ENCODE data around the gene ELOA.
"Not testable (repeated sequence)": the region's sequence is repeated elsewhere in the genome, so short reads cannot be mapped to it uniquely, and the experiment has no call there.

ELOA gene

DNA sequence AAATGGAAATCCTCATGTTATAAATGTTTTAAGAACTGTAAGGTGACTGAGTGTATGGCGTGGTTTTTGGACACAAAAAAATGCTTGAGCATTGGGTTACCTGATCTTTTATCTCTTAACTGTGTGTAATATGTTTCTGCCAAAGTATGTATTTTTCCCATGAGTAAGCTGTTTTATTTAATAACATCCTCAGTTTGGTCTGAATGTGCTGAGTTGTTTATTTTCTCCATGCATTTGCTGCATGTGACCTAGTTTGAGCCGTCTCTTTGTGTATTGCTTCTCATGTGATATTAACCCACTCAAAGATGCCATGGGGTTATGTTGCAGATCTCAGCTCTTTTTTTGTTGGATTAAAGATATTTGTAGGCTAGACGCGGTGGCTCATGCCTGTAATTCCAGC, 41.6 kb downstream of the ELOA start:
- H3K27ac Mint-ChIP-seq = no peak overlapping the region
- peaks cover 18% of the 10 kb centered on the region for H3K4me1 Mint-ChIP-seq (ENCODE audit: low read depth)
- peaks cover 77% of the 10 kb centered on the region for H3K36me3 Mint-ChIP-seq (ENCODE audit: low read depth)
- H3K27me3 Mint-ChIP-seq = no peaks in the 10 kb centered on the region
- DNase-seq = no peak
- no peak overlapping the region for H3K4me3 Mint-ChIP-seq
- no peaks in the 10 kb centered on the region for H3K9me3 Mint-ChIP-seq

DNA sequence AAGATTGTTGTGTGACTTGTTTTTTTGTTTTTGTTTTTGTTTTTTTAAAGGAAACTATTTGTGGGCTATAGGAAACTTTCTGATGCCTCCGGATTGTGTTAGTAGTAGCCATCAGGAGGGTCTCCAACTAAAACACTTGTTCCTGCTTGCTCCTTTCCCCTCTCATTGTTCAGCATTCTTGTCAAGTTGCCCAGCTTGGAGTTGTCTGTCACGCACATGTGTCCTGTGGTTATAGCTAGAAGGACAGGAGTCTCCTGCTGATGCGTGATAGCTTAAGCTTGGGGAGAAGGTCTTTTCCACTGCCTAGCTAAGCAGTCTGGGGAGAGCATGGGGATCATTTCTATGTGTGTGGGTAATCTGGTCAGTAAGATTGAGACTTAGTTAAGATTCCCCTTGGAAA, 44.4 kb downstream of the ELOA start:
- DNase-seq = no peak
- peaks cover 74% of the 10 kb centered on the region for H3K36me3 Mint-ChIP-seq (ENCODE audit: low read depth)
- peak overlapping the region; percentile 35 for H3K27ac Mint-ChIP-seq
- H3K27me3 Mint-ChIP-seq = no peaks in the 10 kb centered on the region
- H3K4me3 Mint-ChIP-seq = no peak overlapping the region
- H3K9me3 Mint-ChIP-seq = no peaks in the 10 kb centered on the region
- peaks cover 28% of the 10 kb centered on the region for H3K4me1 Mint-ChIP-seq (ENCODE audit: low read depth)

DNA sequence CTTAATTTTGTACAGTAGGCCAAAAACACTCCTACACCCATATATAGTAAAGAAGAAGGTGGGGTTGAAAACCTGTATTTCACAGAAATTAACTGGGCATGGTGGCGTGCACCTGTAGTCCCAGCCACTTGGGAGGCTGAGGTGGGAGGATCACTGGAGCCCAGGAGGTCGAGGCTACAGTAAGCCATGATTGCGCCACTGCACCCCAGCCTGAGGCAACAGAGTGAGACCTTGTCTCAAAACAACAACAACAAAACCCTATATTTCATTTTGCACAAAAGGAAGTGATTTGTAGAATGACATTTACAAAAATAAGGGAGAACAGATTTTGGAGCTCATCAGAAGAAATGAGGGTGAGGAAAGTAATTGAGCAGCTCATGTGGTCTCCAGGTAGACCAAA, 45.4 kb downstream of the ELOA start:
- no peaks in the 10 kb centered on the region for H3K27me3 Mint-ChIP-seq
- H3K4me1 Mint-ChIP-seq (ENCODE audit: low read depth) = peaks cover 35% of the 10 kb centered on the region
- no peaks in the 10 kb centered on the region for H3K9me3 Mint-ChIP-seq
- peak overlapping the region; percentile 52 for H3K27ac Mint-ChIP-seq
- DNase-seq = no peak
- no peak overlapping the region for H3K4me3 Mint-ChIP-seq
- H3K36me3 Mint-ChIP-seq (ENCODE audit: low read depth) = peaks cover 79% of the 10 kb centered on the region

DNA sequence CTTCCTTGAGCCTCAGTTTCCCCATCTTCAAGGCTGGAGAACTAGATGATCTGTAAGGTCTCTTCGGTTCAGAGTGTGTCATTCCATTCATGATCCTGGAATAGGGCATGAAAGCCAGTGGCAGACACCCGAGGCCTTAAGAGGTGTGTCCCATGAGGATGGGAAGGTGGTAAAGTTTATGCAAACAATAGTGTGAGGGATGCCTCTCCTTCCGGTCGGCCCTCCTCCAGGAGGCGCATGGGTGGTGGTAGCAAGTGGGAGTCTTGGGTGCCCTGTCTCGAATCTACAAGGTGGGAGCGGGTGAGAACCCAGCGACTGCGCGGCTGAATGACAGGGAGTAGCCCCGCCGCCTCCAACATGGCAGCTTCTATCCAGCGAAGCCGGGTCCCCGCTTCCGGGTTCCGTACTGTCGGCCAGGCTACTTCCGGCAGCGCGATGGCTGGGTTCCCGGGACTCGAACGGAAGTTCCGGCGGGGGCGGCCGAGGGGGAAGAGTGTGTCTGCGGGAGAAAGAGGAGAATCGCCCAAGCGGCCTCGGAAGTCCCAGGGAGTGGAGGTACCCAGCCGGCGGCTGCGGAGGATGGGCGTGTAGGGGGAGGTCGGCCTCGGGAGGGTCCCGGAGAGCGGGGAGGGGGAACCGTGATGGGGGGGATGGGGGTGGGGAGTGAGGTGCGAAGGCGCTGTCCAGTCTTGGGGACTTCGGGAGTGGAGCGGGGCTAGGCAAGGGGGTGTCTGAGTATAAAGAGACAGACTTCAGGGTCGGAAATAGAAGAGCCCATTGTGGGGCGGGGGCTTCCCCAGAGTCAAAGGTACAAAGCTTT, 47.6 kb downstream of the ELOA start, which contains the start of gene LYPLA2:
LYPLA2 (plus strand) TSS at position 450 of the 820 bp plus-strand sequence. CDS start 1,538 bp downstream, outside the sequence.
- Mint-ChIP-seq H3K9me3 (no peaks in the 10 kb centered on the region), H3K4me3 (peak within 1 kb of the TSS; percentile 98), H3K36me3 (ENCODE audit: low read depth) (peaks cover 78% of the 10 kb centered on the region), H3K27ac (peak within 1 kb of the TSS; percentile 97), H3K4me1 (ENCODE audit: low read depth) (peaks cover 33% of the 10 kb centered on the region), H3K27me3 (no peaks in the 10 kb centered on the region)
- DNase-seq = peak; percentile 89

DNA sequence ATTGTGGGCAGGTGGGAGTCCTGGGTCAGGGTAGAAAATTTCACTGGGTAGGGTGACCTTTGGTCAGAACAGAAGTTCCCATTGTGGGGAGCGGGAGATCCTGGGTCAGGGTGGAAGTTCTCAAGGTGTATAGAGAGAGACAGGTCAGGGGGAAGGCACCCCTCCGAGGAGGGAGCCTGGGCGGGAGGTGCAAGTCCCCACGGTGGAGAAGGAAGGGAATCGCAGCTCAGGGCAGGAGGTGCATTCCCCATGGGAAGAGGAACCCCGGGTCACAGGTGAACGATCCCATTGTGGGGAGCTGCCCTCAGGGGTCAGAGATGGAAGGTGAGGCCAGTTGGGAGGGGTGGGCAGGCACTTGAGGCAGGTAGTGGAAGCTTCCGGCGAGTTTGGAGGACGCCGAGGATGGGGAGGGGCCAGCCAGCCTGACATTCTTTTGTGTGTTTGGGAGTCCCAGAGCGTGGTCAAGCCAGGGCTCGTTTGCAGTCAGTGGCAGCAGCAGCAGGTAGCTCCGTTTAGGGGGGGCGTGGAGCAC, 48.3 kb downstream of the ELOA start:
- Mint-ChIP-seq H3K36me3 (ENCODE audit: low read depth) (peaks cover 77% of the 10 kb centered on the region), H3K4me1 (ENCODE audit: low read depth) (peaks cover 33% of the 10 kb centered on the region), H3K27ac (peak overlapping the region; percentile 97), H3K9me3 (no peaks in the 10 kb centered on the region), H3K27me3 (no peaks in the 10 kb centered on the region), H3K4me3 (peak overlapping the region; percentile 98)
- peak; percentile 58 for DNase-seq

DNA sequence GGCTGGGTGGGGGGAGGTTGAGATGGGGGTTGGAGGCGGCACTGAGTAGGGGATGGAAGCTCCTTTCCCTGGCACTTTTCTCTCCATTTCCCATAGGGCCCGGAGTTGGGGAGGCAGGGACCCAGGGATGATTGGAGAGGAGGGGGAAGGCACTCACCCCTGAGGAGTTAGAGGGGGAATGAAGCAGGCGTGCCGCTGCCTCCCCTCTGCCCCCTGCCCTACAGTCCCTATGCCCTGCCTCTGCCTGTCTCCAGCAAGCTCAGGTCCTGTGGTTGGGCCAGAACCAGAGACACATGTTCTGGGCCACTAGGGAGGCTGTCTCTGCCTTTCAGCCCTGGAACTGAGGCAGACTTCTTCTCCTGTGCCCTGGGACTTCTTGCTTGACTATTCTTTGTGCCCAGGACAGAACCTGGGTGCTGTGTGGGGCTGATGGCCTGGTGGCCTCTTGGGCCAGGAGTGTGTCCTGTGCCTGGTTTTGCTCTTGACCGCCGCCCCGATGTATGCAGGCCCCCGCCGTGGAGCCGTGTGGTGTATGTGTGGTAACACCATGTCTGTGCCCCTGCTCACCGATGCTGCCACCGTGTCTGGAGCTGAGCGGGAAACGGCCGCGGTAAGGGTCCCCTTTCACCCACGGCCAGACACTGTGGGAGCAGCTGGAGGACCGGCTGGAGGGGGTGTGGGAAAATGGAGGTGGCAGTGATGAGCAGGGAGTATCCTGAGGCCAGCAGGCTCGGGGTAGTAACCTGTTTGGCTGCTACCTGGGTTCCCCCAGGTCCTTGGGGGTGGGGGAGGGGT, 49.1 kb downstream of the ELOA start:
- DNase-seq = peak; percentile 32
- no peaks in the 10 kb centered on the region for H3K9me3 Mint-ChIP-seq
- peaks cover 77% of the 10 kb centered on the region for H3K36me3 Mint-ChIP-seq (ENCODE audit: low read depth)
- H3K27me3 Mint-ChIP-seq = no peaks in the 10 kb centered on the region
- peak overlapping the region; percentile 98 for H3K4me3 Mint-ChIP-seq
- H3K4me1 Mint-ChIP-seq (ENCODE audit: low read depth) = peaks cover 33% of the 10 kb centered on the region
- H3K27ac Mint-ChIP-seq = peak overlapping the region; percentile 97

DNA sequence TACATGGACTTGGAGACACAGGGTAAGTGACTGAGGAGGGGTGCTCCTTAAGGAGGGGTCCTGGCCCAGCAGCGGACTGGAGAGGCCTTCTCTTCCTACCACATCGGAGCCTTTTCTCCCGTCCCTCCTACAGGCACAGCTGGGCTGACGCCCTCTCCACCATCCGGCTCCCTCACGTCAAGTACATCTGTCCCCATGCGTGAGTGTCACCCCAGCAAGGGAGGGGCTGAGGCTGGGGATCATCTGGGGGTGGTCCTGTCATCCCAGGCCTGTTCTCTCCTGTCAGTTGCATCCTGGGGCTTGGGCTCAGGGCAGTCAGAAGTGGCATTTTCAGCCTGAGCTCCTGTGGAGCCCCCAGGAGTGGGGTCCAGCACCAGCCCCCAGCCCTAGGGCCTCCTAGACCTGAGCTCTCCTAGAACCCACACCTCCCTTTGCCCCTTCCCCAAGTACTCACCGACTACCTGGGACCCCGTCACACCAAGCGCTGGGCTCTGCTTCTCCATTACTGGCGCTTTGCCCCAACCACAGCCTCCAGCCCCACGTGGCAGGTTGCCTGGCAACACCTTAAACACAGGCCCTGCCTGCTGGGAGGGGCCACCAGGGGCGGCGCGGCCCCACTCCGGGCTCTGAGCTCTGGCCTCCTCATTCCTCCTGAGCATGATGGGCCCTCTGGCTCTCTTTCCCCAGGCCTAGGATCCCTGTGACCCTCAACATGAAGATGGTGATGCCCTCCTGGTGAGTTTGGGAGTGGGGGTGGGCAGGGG, 49.9 kb downstream of the ELOA start:
- no peaks in the 10 kb centered on the region for H3K9me3 Mint-ChIP-seq
- peak overlapping the region; percentile 98 for H3K4me3 Mint-ChIP-seq
- DNase-seq = peak; percentile 40
- H3K27ac Mint-ChIP-seq = peak overlapping the region; percentile 84
- peaks cover 33% of the 10 kb centered on the region for H3K4me1 Mint-ChIP-seq (ENCODE audit: low read depth)
- no peaks in the 10 kb centered on the region for H3K27me3 Mint-ChIP-seq
- peaks cover 77% of the 10 kb centered on the region for H3K36me3 Mint-ChIP-seq (ENCODE audit: low read depth)

DNA sequence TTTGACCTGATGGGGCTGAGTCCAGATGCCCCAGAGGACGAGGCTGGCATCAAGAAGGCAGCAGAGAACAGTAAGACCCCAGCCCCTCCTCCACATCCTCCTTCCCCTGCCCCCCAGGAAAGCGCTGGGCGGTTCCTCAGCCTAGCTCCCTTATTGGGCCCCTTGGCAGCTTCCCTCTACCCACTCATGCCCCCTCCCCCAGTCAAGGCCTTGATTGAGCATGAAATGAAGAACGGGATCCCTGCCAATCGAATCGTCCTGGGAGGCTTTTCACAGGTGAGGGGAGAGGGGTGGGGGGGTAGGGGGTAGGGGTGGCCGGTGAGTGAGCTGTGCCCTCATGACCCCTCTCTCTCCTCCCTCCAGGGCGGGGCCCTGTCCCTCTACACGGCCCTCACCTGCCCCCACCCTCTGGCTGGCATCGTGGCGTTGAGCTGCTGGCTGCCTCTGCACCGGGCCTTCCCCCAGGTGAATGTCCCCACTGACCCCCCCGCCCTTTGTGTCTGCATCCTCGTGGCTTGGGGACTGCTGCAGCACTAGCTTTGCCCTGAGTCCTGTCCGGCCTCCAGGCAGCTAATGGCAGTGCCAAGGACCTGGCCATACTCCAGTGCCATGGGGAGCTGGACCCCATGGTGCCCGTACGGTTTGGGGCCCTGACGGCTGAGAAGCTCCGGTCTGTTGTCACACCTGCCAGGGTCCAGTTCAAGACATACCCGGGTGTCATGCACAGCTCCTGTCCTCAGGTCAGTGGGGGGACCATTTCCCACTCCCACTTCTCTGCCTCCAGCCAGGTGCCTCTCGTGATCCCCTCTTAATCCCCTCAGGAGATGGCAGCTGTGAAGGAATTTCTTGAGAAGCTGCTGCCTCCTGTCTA, 50.8 kb downstream of the ELOA start:
- no peak for DNase-seq
- H3K27me3 Mint-ChIP-seq = no peaks in the 10 kb centered on the region
- peaks cover 77% of the 10 kb centered on the region for H3K36me3 Mint-ChIP-seq (ENCODE audit: low read depth)
- H3K4me3 Mint-ChIP-seq = no peak overlapping the region
- H3K4me1 Mint-ChIP-seq (ENCODE audit: low read depth) = peaks cover 35% of the 10 kb centered on the region
- peak overlapping the region; percentile 68 for H3K27ac Mint-ChIP-seq
- H3K9me3 Mint-ChIP-seq = no peaks in the 10 kb centered on the region

DNA sequence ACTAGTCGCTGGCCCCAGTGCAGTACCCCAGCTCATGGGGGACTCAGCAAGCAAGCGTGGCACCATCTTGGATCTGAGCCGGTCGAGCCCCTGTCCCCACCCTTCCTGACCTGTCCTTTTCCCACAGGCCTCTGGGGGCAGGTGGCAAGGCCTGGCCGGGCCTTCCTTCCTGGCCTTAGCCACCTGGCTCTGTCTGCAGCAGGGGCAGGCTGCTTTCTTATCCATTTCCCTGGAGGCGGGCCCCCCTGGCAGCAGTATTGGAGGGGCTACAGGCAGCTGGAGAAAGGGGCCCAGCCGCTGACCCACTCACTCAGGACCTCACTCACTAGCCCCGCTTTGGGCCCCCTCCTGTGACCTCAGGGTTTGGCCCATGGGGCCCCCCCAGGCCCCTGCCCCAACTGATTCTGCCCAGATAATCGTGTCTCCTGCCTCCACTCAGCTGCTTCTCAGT, 51.5 kb downstream of the ELOA start:
- DNase-seq = not testable (repeated sequence)
- H3K27ac Mint-ChIP-seq = peak overlapping the region; percentile 68
- peaks cover 39% of the 10 kb centered on the region for H3K4me1 Mint-ChIP-seq (ENCODE audit: low read depth)

DNA sequence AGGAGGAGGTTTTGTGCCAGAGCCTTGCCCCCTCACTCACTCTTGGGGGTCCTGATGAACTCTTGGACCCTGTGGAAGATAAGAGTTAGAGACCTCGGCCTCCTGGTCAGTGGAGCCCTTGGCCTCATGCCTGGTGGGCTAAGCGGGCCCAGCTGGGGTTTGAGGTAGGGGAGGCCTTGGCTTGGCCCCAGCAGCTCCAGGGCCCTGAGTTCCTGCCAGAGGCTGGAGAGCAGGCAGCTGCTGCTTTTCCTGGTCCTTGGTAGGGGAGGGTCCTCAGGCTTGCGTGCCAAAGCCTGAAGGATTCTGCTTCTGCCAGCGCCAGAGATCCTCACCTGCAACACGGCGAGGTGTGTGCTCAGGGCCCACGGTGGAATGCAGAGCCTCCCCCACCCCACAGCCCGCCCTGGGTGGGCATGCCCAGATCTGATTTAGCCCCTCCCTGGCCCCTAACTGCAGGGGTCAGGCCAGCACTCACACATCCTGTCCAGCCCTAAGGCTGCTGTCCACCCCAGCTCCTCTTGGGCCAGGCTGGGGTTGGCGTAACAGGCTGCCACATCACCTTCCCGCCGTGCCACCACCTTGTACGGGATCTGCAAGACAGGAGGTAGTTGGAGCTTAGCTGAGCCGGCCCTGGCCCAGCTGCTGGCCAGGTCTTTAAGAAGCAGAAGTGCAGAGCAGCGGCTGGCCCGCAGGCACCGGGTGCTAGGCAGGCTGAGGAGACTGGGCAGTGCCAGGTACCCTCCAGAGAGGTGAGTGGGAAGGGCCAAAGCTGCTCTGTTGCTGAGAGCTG, 52.6 kb downstream of the ELOA start:
- H3K27me3 Mint-ChIP-seq = no peaks in the 10 kb centered on the region
- H3K4me1 Mint-ChIP-seq (ENCODE audit: low read depth) = peaks cover 31% of the 10 kb centered on the region
- no peak for DNase-seq
- no peaks in the 10 kb centered on the region for H3K9me3 Mint-ChIP-seq
- peak overlapping the region; percentile 82 for H3K27ac Mint-ChIP-seq
- H3K36me3 Mint-ChIP-seq (ENCODE audit: low read depth) = peaks cover 77% of the 10 kb centered on the region
- H3K4me3 Mint-ChIP-seq = no peak overlapping the region

More for the DNA sequence above, 51.5 kb downstream of the ELOA start:
- H3K4me3 Mint-ChIP-seq, H3K9me3 Mint-ChIP-seq, H3K27me3 Mint-ChIP-seq: not testable (repeated sequence)
- peaks cover 82% of the 10 kb centered on the region for H3K36me3 Mint-ChIP-seq (ENCODE audit: low read depth)

DNA sequence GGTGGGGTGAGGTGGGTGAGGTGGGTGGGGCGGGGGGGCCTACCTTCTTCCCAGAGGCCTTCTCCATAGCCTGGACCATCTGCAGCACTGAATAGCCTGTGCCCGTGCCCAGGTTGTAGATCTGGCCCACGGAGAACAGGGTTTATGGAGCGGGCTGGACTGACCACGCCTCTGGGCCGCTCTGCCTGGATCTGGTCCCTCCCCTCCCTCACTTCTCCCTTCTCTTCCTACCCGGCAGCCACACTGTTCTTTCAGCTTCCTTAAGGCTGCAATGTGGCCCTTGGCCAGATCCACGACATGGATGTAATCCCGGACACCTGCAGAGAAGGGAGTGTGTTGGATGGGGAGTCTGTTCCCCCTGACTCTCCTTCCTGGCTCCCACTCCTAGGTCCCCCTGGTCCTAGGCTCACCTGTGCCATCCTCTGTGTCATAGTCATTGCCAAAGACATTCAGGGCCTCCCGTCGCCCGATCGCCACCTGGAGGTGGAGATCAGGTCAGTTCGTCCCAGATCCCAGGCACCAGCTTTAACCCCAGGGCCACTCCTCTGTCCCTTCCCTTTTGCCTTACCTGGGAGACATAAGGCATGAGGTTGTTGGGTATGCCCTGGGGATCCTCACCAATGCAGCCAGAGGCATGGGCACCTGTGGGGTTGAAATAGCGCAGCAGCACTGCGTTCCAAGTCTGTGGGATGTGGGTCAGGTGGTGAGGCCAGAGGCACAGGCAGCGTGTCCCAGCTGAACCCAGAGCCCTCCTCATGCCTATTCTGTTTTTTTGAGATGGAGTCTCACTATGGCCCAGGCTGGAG, 53.4 kb downstream of the ELOA start:
- no peak for DNase-seq
- H3K27me3 Mint-ChIP-seq = no peaks in the 10 kb centered on the region
- peaks cover 31% of the 10 kb centered on the region for H3K4me1 Mint-ChIP-seq (ENCODE audit: low read depth)
- H3K4me3 Mint-ChIP-seq = no peak overlapping the region
- H3K27ac Mint-ChIP-seq = peak overlapping the region; percentile 70
- peaks cover 72% of the 10 kb centered on the region for H3K36me3 Mint-ChIP-seq (ENCODE audit: low read depth)
- H3K9me3 Mint-ChIP-seq = no peaks in the 10 kb centered on the region
